Heart left ventricle (tissue), 13 donors: ENCODE measurements around the gene MAPK10.

ENCODE experiments used
- CTCF ChIP-seq, 12 donors: fragments of 200-600 bp; sonication (generic) in 4 of 12; IDR thresholded peaks; one replicate each; pipeline versions ENCODE4 v1.5.0 to v1.8.0; 2018 to 2022; ENCODE audit warnings: antibody characterized with exemption in 12 of 12, mild to moderate bottlenecking in 5 of 12
- POLR2A ChIP-seq, 2 donors: fragments of 450-650 bp; IDR thresholded peaks; one replicate each; pipeline ENCODE4 v1.6.1; 2017; ENCODE audit warnings: antibody characterized with exemption in 2 of 2, mild to moderate bottlenecking in 2 of 2, moderate library complexity in 2 of 2
- donor health status: ischemic (EF 13 %, LVEDD 7.1; RV severe dilation, severe dysfunction).
- donor health status: DM: no; HTN: yes; CAD: no.
- donor health status: DM: no; HTN: no; CAD: no.
- donor health status: ischemic (EF 25% LVEDD 6.9; RV normal size, moderate dysfunction).
- donor health status: ischemic (EF 25% LVEDD 5.7; RV mildly dilated, moderate dysfunction).
- donor health status: ischemic (EF 35%, LVEDD 5.7; RV mildly dilated, moderate dysfunction).
- donor health status: nonischemic (EF 11% LVEDD 7.7; RV severe dilation, severe dysfunction).
- donor health status: DM: yes; HTN: yes; CAD: no.
- donor health status: PGD.
- donor health status: ischemic (EF 29% LVEDD 5.4; RV normal size, mild dysfunction).
- donor health status: nonischemic (EF 23%, LVEDD 6.1; RV moderate dilation, normal function).

GRCh38 chr4:86203176-86203575, 156.7 kb downstream of the MAPK10 start:
- TF ChIP-seq CTCF (IDR thresholded peaks at IDR 0.05) (no peak), POLR2A (IDR thresholded peaks at IDR 0.05) (no peak)
